C4-2B (cell line): Measurements from ENCODE around the gene EPS8L3.
"Not testable (repeated sequence)": the region's sequence is repeated elsewhere in the genome, so short reads cannot be mapped to it uniquely, and the experiment has no call there.

ENCODE experiments used
- H3K27ac ChIP-seq: fragments of 450-650 bp; 2 replicates; pipeline ENCODE4 v1.5.1; 2017
- ZFX ChIP-seq: fragments of 450-650 bp; IDR thresholded peaks from 2 replicates; pipeline ENCODE4 v1.6.1; 2017
- TF ChIP-seq, protein P1 (sequence below): fragments of 450-650 bp; conservative IDR thresholded peaks from 2 replicates; pipeline ENCODE4 v1.5.1; 2017; ENCODE audit warnings: mild to moderate bottlenecking

Gene EPS8L3

DNA sequence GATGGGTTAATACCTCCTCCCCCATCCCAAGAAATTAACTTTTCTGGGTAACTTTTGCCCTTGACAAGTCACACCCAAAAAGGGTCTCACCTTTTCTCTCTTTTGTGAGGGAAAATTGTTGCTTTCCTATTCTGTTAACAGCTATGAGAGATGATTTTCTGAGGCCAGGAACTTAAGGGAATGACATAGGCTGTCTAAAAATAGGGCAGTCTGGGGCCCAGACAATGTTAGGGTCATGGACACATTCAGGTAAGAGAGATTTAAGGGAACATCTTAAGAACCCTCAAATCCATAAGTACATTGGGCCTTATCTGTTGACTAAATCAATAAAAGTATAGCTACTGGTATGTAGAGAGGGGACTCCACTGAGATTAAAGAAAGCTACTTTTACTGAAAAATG is 14.5 kb downstream of the EPS8L3 start:
- TF ChIP-seq, protein P1, sequence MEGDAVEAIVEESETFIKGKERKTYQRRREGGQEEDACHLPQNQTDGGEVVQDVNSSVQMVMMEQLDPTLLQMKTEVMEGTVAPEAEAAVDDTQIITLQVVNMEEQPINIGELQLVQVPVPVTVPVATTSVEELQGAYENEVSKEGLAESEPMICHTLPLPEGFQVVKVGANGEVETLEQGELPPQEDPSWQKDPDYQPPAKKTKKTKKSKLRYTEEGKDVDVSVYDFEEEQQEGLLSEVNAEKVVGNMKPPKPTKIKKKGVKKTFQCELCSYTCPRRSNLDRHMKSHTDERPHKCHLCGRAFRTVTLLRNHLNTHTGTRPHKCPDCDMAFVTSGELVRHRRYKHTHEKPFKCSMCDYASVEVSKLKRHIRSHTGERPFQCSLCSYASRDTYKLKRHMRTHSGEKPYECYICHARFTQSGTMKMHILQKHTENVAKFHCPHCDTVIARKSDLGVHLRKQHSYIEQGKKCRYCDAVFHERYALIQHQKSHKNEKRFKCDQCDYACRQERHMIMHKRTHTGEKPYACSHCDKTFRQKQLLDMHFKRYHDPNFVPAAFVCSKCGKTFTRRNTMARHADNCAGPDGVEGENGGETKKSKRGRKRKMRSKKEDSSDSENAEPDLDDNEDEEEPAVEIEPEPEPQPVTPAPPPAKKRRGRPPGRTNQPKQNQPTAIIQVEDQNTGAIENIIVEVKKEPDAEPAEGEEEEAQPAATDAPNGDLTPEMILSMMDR = no peak
- no peak for TF ChIP-seq ZFX
- H3K27ac ChIP-seq = no peak overlapping the region

DNA sequence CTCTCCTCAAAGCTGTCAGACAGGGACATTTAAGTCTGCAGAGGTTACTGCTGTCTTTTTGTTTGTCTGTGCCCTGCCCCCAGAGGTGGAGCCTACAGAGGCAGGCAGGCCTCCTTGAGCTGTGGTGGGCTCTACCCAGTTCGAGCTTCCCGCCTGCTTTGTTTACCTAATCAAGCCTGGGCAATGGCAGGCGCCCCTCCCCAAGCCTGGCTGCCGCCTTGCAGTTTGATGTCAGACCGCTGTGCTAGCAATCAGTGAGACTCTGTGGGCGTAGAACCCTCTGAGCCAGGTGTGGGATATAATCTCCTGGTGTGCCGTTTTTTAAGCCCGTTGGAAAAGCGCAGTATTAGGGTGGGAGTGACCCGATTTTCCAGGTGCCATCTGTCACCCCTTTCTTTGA is 15.4 kb downstream of the EPS8L3 start:
- not testable (repeated sequence) for H3K27ac ChIP-seq

DNA sequence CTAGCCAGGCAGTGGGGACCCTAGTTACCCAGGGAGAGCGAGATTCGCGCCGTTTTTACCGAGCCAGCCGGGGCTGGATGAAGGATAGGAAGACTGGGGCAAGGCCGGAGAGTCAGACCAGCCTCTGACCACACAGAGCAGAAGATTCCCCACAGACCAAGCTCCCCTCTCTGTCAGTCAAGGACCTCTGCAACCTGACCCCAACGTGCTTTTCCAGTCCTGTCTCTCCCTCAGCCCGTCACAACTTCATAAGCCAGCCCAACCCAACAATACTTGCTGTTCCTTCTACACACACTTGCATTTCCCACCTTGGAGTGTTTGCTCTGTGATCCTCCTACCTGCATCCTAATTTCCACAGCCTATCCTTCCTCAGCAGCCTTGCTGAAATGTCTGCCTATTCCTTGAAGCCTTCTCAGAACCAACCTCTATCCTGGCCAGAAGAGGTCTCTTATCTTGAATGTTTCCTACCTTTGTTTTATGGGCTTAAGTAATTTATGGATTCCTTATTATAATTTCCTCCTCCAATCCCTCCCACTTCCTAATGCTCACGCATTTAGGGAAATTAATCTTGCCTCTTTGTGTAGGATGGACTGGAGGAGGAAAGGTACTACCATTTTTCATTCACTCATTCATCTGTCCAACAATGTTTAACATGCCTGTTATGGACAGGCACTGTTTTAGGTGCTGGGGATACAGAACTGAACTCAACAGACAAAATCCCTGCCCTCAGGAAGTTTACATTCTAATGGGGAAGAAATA is 22.9 kb downstream of the EPS8L3 start, which contains the start of gene GSTM3:
Gene GSTM3 (minus strand): TSS at position 424 of the 759 bp plus-strand sequence. CDS start 751 bp downstream, outside the sequence.
- TF ChIP-seq ZFX = no peak
- TF ChIP-seq, protein P1 = peak; percentile 6; the same call in 1 of the 2 replicates
- H3K27ac ChIP-seq = peak within 1 kb of the TSS; percentile 75

DNA sequence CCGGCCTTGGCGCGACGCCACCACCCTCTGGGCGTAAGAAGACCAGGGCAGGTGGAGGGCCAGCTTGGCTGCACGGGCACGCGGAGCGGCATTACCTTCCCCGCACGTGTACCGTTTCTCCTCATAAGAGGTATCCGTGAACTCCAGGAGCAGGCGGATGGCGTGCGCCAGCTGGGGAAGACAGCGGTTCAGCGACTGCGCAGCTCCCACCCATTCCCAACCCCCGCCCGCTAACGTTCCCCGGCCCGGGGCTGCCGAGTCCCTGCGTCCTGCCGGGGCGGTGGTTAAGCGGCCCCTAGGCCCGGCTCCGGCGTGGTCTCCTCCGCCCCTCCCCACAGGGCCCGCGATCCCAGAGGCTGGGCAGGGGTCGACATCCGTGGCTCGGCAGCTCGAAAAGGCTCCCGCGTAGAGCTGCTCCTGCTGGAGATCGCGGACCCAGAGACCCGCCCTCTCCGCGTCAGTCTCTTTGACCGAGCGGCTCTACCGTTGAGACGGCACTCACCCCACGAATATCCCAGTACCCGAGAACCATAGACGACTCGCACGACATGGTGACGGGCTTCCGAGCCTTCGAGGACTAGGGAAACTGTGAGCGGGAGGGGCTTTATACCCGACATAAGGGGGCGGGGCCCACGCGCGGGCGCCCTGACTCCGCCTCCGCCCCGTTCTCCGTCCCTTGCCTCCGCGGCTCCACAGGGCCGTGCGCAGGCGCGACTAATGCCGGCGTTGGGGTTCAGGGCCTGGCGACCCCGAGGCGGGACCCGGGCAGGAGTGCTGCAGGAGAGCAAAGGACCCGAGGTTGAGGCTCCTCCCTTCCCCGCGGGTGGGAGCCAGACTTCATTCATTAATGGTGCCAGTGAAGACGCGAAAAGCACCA is 23.7 kb downstream of the EPS8L3 start:
- peak overlapping the region; percentile 75 for H3K27ac ChIP-seq
- peak; percentile 54 for TF ChIP-seq ZFX
- TF ChIP-seq, protein P1 = no peak

DNA sequence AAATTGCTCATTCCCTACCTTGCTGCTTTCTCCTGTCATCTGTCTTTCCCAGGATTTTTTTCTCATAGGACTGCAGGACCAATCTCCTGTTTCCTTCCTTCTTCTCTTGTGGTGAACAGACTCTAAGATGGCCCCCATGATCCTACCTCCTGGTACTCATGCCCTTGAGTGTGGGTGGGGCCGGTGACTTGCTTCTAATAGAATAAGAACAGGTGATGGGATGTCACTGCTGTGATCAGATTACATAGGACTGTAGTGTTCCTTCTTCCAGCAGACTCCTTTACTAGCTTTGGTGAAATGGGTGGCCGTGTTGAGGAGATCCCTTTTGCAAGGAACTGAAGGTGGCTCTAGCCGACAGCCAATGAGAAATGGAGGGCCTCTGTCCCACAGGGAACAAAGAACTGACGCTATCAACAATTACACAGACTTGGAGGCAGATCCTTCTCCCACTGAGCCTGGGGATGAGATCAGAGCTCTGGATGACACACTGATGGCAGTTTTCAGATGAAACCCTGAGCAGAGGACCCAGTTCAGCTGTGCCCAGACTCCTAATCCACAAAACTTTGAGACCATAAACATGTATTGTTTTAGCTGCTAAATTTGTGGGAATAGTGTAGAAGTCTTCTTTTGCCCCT is 30.4 kb downstream of the EPS8L3 start:
- no peak overlapping the region for H3K27ac ChIP-seq

DNA sequence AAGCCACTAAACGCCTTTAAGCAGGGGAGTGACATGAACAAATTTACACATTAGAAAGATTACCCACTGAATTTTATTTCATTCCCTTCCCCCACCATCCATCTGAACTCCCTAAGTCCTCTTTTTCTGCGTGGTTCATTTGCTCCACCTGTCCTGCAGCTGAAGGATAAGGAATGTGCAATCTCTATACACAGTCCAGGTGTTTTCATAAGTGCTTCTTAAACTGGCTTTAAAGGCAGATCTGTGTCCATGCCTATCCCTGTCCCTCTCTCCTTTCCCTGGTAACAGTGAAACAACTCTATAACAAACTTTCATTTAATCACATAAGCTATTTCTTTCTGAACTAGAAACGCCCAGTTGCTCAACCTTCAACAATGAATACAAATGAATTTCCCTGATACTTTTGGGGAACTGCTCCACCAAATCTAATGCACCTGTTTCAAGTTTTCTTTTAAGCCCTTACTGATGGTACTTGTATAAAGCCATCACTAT is 31.3 kb downstream of the EPS8L3 start:
- TF ChIP-seq, protein P1 = no peak
- no peak for TF ChIP-seq ZFX
- no peak overlapping the region for H3K27ac ChIP-seq

More for the DNA sequence above, 30.4 kb downstream of the EPS8L3 start:
- TF ChIP-seq ZFX = no peak
- TF ChIP-seq, protein P1 = no peak

DNA sequence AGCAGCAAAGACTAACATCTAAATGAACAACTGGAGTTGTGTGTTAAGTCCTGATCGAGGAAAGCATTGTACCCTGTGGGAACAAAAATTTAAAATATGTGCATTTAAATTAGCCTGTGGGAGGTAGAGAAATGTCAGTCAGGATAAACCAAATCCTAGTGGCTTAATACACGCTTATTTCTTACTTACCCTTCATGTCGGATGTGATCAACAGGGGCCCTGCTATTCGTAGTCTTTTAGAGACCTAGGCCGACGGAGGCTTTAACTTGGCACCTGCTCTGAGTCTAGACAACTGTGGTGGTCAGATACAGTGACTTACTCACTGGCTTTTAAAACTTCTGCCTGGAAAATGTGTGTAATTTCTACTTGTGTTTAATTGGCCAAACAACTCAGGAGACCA is 33.1 kb downstream of the EPS8L3 start:
- no peak for TF ChIP-seq ZFX

DNA sequence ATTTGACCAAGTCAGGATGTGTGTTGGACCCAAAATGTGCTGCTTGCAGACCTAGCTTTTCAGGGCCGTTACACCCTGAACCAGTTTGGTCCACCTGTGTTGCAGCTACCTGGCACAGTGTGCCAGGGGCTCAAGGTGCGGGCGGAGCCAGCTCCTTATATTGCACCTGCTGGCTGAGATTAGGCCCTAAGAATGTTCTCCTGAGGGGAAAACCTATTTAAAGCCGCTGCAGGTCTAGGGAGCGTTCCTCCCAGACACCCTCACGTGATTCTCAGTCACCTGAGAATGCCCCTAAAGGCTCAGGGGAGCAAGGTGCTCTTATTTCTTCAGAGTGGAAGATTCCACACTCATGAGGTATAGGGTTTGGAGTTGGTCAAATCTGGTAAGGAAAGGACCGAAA is 34.9 kb downstream of the EPS8L3 start:
- TF ChIP-seq ZFX = no peak
- TF ChIP-seq, protein P1 = no peak
- H3K27ac ChIP-seq = no peak overlapping the region

More for the DNA sequence above, 33.1 kb downstream of the EPS8L3 start:
- H3K27ac ChIP-seq = no peak overlapping the region
